Liver (tissue), 9 donors: ENCODE data around the gene NCOA3. TPM values are rescaled to one million over a fixed set of nuclear protein-coding genes. Genes with fewer than 3 reads are reported as not detected.

Experiments used
- DNase-seq: peaks from one replicate; pipeline ENCODE4 v3.0.0-alpha.2; 2017; ENCODE audit warnings: low spot score
- H3K27ac ChIP-seq, 2 donors: one replicate each; pipeline ENCODE4 v1.7.0; 2013; ENCODE audit warnings: inconsistent platforms in 2 of 2, low read length in 2 of 2, control low read depth in 1 of 2, low read depth in 1 of 2, mild to moderate bottlenecking in 1 of 2
- H3K27me3 ChIP-seq, 4 donors: one replicate each; pipeline versions ENCODE4 v1.6.1 to v1.7.0; 2013; ENCODE audit warnings: low read length in 3 of 4, inconsistent platforms in 1 of 4, mild to moderate bottlenecking in 1 of 4, moderate library complexity in 1 of 4; ENCODE audit not compliant: control insufficient read depth in 4 of 4, insufficient read depth in 4 of 4
- H3K36me3 ChIP-seq, 4 donors: one replicate each; pipeline versions ENCODE4 v1.6.1 to v1.7.0; 2013; ENCODE audit warnings: low read length in 3 of 4, mild to moderate bottlenecking in 3 of 4, low read depth in 1 of 4, moderate library complexity in 1 of 4; ENCODE audit not compliant: control insufficient read depth in 4 of 4, insufficient read depth in 3 of 4
- H3K4me1 ChIP-seq, 4 donors: one replicate each; pipeline versions ENCODE4 v1.6.1 to v1.7.0; 2013; ENCODE audit warnings: low read length in 3 of 4, mild to moderate bottlenecking in 3 of 4, moderate library complexity in 1 of 4; ENCODE audit not compliant: control insufficient read depth in 4 of 4, insufficient read depth in 4 of 4
- H3K4me3 ChIP-seq, 3 donors: one replicate each; pipeline versions ENCODE4 v1.6.1 to v1.7.0; 2013; ENCODE audit warnings: low read length in 3 of 3, control low read depth in 1 of 3, low read depth in 1 of 3, mild to moderate bottlenecking in 1 of 3
- H3K9ac ChIP-seq, 2 donors: one replicate each; pipeline ENCODE4 v1.7.0; 2013; ENCODE audit warnings: low read length in 2 of 2, mild to moderate bottlenecking in 2 of 2, moderate library complexity in 2 of 2, control low read depth in 1 of 2, low read depth in 1 of 2
- H3K9me3 ChIP-seq, 4 donors: one replicate each; pipeline versions ENCODE4 v1.6.1 to v1.7.0; 2013; ENCODE audit warnings: low read length in 3 of 4; ENCODE audit not compliant: control insufficient read depth in 4 of 4
- ATF3 ChIP-seq: IDR thresholded peaks from 2 replicates; pipeline ENCODE4 v1.6.1; 2016; ENCODE audit warnings: antibody characterized with exemption
- CTCF ChIP-seq: fragments of 150-350 bp; IDR thresholded peaks from 2 replicates; pipeline ENCODE4 v1.5.1; 2017; ENCODE audit warnings: improper control_type of control experiment, low read depth, low read length; ENCODE audit not compliant: missing input control
- EGR1 ChIP-seq, 2 donors: IDR thresholded peaks; 2 replicates each; pipeline ENCODE4 v1.6.1; 2016 to 2018; ENCODE audit warnings: antibody characterized with exemption in 2 of 2, low read depth in 2 of 2
- FOXA1 ChIP-seq: IDR thresholded peaks from 2 replicates; pipeline ENCODE4 v1.6.1; 2016; ENCODE audit warnings: antibody characterized with exemption
- FOXA2 ChIP-seq: IDR thresholded peaks from 2 replicates; pipeline ENCODE4 v1.6.1; 2016; ENCODE audit warnings: antibody characterized with exemption
- GABPA ChIP-seq, 2 donors: IDR thresholded peaks in 1 of 2; conservative IDR thresholded peaks in 1 of 2; 2 replicates each; pipeline ENCODE4 v1.6.1; 2016; ENCODE audit warnings: antibody characterized with exemption in 2 of 2, mild to moderate bottlenecking in 1 of 2, moderate library complexity in 1 of 2
- HNF4A ChIP-seq, 2 donors: conservative IDR thresholded peaks; 2 replicates each; pipeline ENCODE4 v1.6.1; 2016; ENCODE audit warnings: antibody characterized with exemption in 2 of 2, mild to moderate bottlenecking in 2 of 2
- HNF4G ChIP-seq: IDR thresholded peaks from 2 replicates; pipeline ENCODE4 v1.6.1; 2016; ENCODE audit warnings: antibody characterized with exemption
- JUND ChIP-seq, 2 donors: IDR thresholded peaks; 2 replicates each; pipeline ENCODE4 v1.6.1; 2016; ENCODE audit warnings: antibody characterized with exemption in 2 of 2
- MAX ChIP-seq: IDR thresholded peaks from 2 replicates; pipeline ENCODE4 v1.6.1; 2016; ENCODE audit warnings: antibody characterized with exemption
- NR2F2 ChIP-seq: IDR thresholded peaks from 2 replicates; pipeline ENCODE4 v1.6.1; 2016; ENCODE audit warnings: antibody characterized with exemption
- RAD21 ChIP-seq, 2 donors: IDR thresholded peaks; 2 replicates each; pipeline ENCODE4 v1.6.1; 2016; ENCODE audit warnings: antibody characterized with exemption in 2 of 2, mild to moderate bottlenecking in 2 of 2
- REST ChIP-seq: IDR thresholded peaks from 2 replicates; pipeline ENCODE4 v1.6.1; 2016; ENCODE audit warnings: antibody characterized with exemption, mild to moderate bottlenecking
- RXRA ChIP-seq, 2 donors: IDR thresholded peaks; 2 replicates each; pipeline ENCODE4 v1.6.1; 2017 to 2018; ENCODE audit warnings: antibody characterized with exemption in 2 of 2, mild to moderate bottlenecking in 1 of 2
- SP1 ChIP-seq: IDR thresholded peaks from 2 replicates; pipeline ENCODE4 v1.6.1; 2018; ENCODE audit warnings: antibody characterized with exemption, mild to moderate bottlenecking
- TAF1 ChIP-seq: conservative IDR thresholded peaks from 2 replicates; pipeline ENCODE4 v1.6.1; 2016; ENCODE audit warnings: antibody characterized with exemption, mild to moderate bottlenecking
- YY1 ChIP-seq: IDR thresholded peaks from 2 replicates; pipeline ENCODE4 v1.6.1; 2016; ENCODE audit warnings: antibody characterized with exemption, mild to moderate bottlenecking
- ZBTB33 ChIP-seq: IDR thresholded peaks from 2 replicates; pipeline ENCODE4 v1.6.1; 2016; ENCODE audit warnings: antibody characterized with exemption
- WGBS: extraction: QIAGEN DNeasy Blood & Tissue Kit; methylation state at CpG from one replicate; pipeline ENCODE4 v1.1.7; 2013; 5-methylcytosine and 5-hydroxymethylcytosine counted together
- polyA plus RNA-seq, 2 donors: library from polyadenylated mRNA; stranded (reverse) in 1 of 2; unstranded in 1 of 2; fragments of 200-250 nt in 1 of 2; fragments of >200 nt in 1 of 2; fragmentation: Nextera tagmentation in 1 of 2; extraction: Ambion mirVana in 1 of 2; gene quantifications; one replicate each; pipeline versions ENCODE4 v1.2.1 to v1.2.3, GENCODE V29; 2013 to 2015
- total RNA-seq, 2 donors: library from RNA; depleted of rRNA; stranded (reverse); fragments of >200 nt; gene quantifications; one replicate each; pipeline ENCODE4 v1.2.3, GENCODE V29; 2014
- donor health status: healthy.
- donor health status: healthy.
- donor health status: healthy.
- donor health status: healthy.
- donor health status: healthy.

Gene NCOA3
- total and polyA plus RNA-seq, 4 donors, result 3.8 to 18.2 (median 8.9) TPM

GRCh38 chr20:47678536-47678935 is 176.8 kb downstream of the NCOA3 start:
- H3K27ac ChIP-seq, result no peak overlapping the region
- DNase-seq, result no peak
- TF ChIP-seq FOXA2 (no peak), FOXA1 (no peak), NR2F2 (no peak), SP1 (no peak), JUND (IDR thresholded peaks at IDR 0.05) (no peak), YY1 (no peak), RXRA (IDR thresholded peaks at IDR 0.05) (no peak), ATF3 (no peak)
- no peak overlapping the region for H3K9ac ChIP-seq
- peaks cover 0 to 4% (median 1%) of the 10 kb centered on the region in 4 donors for H3K4me1 ChIP-seq
- no peaks in the 10 kb centered on the region for H3K27me3 ChIP-seq
- H3K36me3 ChIP-seq, result no peaks in the 10 kb centered on the region
- 96% methylated on average over 17 of the region's 17 CpGs for WGBS
- no peaks in the 10 kb centered on the region for H3K9me3 ChIP-seq
- no peak overlapping the region for H3K4me3 ChIP-seq

GRCh38 chr20:47679462-47679861 is 177.8 kb downstream of the NCOA3 start:
- Histone ChIP-seq H3K9me3 (no peaks in the 10 kb centered on the region), H3K27ac (no peak overlapping the region), H3K9ac (no peak overlapping the region), H3K4me1 (peaks cover 0 to 3% (median 1%) of the 10 kb centered on the region in 4 donors), H3K27me3 (no peaks in the 10 kb centered on the region), H3K36me3 (no peaks in the 10 kb centered on the region), H3K4me3 (no peak overlapping the region)
- DNase-seq, result no peak
- TF ChIP-seq MAX (no peak), ATF3 (no peak), YY1 (no peak), CTCF (no peak), FOXA2 (no peak), JUND (IDR thresholded peaks at IDR 0.05) (no peak), HNF4G (no peak), GABPA (IDR thresholded peaks at IDR 0.05 in 1 of 2, conservative IDR thresholded peaks at IDR 0.05 in 1 of 2) (no peak), EGR1 (IDR thresholded peaks at IDR 0.05; ENCODE audit: low read depth in 2 of 2) (no peak), REST (no peak), NR2F2 (no peak), RXRA (IDR thresholded peaks at IDR 0.05) (no peak), SP1 (no peak), FOXA1 (no peak), HNF4A (conservative IDR thresholded peaks at IDR 0.05) (no peak), TAF1 (no peak), RAD21 (IDR thresholded peaks at IDR 0.05) (no peak), ZBTB33 (no peak)
- WGBS, result 94% methylated on average over 4 of the region's 4 CpGs
